ENCODE results near the gene PDGFD.

GRCh38 chr11:103883291-103883690 lies 280.7 kb downstream of the PDGFD start:
- TF ChIP-seq CTCF (conservative IDR thresholded peaks at IDR 0.05 in 1 of 2, IDR thresholded peaks at IDR 0.05 in 1 of 2; ENCODE audit: extremely low read depth in 1 of 2, insufficient read depth in 1 of 2, low read depth in 1 of 2, low read length in 2 of 2), result no peak
- no peak for TF ChIP-seq EZH2 (IDR thresholded peaks at IDR 0.05; ENCODE audit: borderline replicate concordance, low read length)
